Stimulated activated CD4-positive, alpha-beta T cell treated with anti-CD3 and anti-CD28 coated beads, TNF-alpha, amount 100 ng/mL, for 1 hour (primary cell): ENCODE measurements around the gene LRRC4.

ENCODE experiments used
- DNase-seq, 3 donors: peaks; one replicate each; pipeline ENCODE4 v3.0.0-alpha.2; 2020; ENCODE audit warnings: low read depth in 3 of 3, low spot score in 1 of 3

The LRRC4 gene

DNA sequence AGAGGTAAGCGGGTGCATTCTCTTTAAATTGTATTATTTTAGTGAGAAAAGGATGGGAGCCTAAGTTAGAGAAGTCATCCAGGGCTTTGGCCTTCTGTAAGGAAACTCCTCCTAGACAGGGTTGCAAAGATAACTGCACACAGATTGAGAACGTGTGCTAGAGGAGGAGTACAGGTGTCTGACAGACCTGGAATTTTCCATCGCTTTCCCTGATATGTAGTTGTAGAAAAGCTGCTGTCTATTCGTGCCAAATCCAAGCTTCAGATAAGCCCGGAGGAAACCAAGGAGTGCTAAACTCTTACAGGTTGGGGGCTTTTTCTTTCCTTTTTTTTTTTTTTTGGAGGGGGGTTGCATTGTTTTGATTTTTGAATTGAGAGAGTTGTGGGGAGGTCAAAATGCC, 23.1 kb downstream of the LRRC4 start:
- DNase-seq = no peak

- DNase-seq = no peak
These were observed 23.9 kb downstream of the LRRC4 start for GRCh38 chr7:128007303-128007680.

DNA sequence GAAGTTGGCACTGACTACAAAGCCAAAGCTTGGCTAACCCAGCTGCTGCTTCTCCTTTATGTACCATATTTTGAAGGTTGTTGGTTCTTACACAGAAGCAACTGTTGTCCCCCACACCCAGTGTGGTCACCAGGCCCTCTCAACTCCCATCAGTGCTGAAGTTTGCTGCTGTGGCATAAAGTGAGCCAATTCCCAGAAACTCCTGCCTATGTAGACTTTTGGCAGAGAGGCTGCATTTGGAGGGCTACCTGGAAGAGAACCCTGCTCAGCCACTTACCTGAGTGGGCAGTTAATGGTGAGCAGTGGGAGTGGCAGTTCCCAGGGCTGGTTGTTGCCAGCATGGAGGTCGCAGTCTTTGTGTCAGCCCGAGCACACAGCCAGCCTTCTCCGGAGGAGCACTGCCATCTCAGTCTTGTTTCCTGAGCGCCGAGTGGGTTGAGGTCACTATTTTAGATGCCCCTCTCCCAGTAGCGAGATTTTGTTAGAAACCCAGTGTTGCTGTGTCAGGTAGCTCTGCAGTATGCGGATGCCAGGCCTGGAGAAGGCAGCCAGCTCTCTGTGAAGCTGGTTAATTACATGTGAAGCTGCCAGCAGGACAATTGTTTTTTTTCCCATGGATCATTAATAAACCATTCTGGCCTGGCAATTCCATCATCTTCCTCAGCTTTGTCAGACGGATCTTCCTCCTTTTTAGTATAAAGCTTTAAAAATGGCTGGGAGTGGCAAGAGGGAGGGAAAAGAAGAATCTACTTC, 24.5 kb downstream of the LRRC4 start:
- DNase-seq = no peak

GRCh38 chr7:128005759-128006159, 25.5 kb downstream of the LRRC4 start:
- no peak for DNase-seq

DNA sequence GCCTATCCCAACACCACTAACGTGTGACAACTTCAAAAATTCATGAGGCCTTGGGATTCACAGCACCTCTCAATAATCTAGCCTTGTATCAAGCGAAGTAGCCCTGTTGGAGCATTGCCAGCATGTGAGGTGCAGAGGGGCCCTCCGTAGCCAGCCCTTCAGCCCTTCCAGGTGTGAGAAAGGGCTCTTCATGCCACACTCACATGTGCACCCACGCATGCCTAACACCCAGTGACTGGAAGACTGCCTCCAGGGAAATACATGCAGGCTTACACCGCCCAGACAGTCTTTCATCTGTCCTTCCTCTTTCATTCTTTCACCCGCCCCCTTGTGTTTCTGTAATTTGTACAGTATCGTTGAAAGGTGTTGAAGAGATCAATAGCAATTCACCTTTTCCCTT, 26.1 kb downstream of the LRRC4 start:
- DNase-seq = no peak

GRCh38 chr7:128004623-128005022, 26.6 kb downstream of the LRRC4 start:
- no peak for DNase-seq

GRCh38 chr7:128003787-128004186, 27.4 kb downstream of the LRRC4 start:
- DNase-seq = no peak

DNA sequence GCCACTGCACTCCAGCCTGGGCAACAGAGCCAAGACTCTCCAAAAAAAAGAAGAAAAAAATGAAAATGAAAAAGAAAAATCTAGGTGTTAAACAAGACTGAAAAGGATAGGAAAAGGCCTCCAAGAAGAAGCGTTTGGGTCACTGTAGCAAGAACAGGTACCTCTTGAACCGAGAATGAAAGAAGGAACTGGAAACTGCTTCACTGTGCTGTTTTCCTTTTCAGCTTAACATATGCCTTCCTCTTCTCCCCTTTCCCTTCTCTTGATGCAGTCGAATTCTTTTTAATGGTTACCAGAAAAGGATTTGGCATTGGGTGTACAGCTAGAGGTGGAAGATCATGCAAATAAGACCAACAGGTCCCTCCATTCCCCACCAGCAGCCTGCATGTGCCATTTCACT, 28.1 kb downstream of the LRRC4 start:
- no peak for DNase-seq

- no peak for DNase-seq
These were observed 30.4 kb downstream of the LRRC4 start for GRCh38 chr7:128000854-128001265.

- DNase-seq = no peak
These were observed 31.2 kb downstream of the LRRC4 start for GRCh38 chr7:128000048-128000447.

GRCh38 chr7:127998671-127999070, 32.6 kb downstream of the LRRC4 start:
- DNase-seq = no peak

GRCh38 chr7:127997226-127997922, 33.9 kb downstream of the LRRC4 start:
- no peak for DNase-seq

GRCh38 chr7:127996253-127997071, 34.8 kb downstream of the LRRC4 start:
- no peak for DNase-seq

GRCh38 chr7:127995881-127996215, 35.4 kb downstream of the LRRC4 start:
- DNase-seq = no peak

DNA sequence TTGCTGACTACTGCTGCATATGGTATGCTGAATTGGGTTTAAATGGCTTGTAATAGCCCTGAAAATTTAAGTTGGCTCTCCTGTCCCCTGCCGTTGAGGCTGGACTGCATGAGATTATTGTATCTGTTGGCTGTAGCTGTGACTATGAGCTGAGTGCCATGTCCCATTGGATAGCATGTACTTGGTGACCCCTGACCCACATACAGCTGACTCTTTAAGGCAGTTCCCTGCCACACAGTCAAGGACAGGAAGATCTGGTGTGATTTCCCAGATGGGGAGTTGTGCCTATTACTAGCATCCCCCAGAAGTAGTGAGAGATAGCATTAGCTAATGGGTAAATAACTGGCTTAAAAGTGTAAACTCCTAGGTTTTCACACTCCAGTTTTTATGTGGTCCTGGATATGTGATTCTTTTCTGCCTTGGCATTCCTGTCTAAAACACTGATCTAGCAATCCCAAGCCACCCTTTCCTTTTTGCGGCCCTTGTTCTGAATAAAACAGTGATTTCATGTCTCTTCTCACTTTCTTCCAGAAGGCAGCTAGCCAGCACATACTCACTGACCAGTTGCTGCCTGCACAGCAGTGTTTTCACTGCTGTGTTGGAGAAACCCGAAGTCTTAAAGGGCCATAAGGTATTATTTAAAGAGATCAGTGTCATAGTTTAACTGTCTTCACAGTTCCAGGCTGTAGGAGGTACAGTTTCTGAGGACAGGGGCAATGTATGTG, 35.9 kb downstream of the LRRC4 start:
- DNase-seq = no peak

DNA sequence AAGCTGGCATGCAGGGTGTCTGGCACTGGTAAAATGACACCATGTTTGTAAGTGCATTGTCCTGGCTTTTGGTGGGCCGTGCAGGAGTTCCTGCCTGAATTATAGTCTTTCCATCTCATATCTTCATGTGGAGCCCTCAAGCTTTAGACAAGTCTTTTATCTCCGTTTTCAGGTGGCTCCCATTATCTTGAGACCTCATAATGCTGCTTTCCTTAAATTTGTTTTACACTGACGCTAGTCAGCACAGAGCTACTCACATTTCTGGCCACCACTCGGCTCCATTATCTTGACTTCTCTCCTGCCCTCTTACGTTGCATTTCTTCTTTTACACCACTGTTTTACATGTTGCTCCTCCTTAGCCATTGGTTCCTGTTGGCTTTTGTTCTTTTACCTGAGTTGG, 37.2 kb downstream of the LRRC4 start:
- no peak for DNase-seq

- DNase-seq = no peak
These were observed 37.9 kb downstream of the LRRC4 start for GRCh38 chr7:127993317-127993716.

DNA sequence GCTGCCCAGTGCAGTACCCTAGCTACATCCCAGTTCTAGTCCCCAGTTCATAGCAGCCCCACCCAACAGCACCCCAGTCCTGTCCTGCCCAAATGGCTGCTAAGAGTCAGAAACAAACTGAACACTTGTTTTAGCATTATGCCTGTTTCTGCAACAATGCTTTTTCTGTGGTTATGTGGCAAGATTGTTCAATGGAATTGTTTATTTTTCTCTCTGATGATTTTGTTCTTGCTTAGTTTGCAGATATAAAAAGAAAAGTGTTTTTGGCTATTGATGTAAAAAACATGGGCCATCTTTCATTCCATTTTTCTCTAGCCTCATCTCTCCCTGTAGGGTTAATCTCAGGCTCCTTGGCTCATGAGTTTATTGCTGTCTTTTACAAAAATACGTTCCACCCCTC, 42.5 kb downstream of the LRRC4 start:
- DNase-seq = no peak

DNA sequence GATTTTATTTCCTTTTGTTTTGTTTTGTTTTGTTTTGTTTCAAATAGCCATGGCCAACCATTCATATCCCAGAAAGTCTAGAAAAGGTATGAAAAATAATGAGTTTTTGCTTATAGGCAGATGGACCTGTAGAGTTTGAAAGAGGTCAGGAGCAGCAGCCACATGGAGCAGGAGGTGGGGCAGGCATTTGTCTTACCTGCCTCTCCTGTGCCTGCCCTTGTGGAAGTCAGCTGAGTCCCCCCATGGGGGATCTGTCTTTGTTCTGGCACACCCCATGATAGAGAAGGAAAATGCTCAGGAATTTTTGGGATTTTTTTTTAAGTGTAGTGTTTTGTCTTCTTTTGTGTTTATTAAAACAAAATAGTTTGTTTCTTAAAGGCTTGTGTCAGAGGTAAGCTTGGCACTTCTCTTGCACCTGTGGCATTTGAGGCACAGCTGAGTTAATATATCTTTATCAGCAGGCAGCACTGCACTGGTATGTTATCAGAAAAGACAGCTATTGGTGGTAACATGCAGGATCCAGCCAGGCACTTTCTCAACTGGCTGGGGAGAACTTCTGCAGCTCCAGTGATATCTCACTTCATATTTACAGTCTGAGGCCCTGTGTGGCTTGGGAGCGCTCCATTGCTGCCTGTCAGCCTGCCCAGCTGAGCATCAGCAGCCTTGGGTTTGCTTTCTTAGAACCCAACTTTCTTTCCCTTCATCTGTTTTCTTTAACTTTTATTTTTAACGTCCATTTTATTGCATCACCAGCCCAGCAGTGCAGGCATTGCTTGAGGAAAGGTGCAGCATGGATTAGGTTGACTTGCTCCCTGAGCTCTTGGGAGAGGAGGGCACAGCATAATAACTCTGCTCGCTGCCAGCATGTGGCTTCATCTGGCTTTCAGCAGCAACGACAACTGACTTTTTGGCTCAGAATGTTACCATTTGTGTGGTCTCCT, 44.4 kb downstream of the LRRC4 start:
- DNase-seq = no peak

GRCh38 chr7:127983804-127984332, 47.4 kb downstream of the LRRC4 start:
- no peak for DNase-seq
